ENCODE data around the gene TUB.

Gene TUB, protein sequence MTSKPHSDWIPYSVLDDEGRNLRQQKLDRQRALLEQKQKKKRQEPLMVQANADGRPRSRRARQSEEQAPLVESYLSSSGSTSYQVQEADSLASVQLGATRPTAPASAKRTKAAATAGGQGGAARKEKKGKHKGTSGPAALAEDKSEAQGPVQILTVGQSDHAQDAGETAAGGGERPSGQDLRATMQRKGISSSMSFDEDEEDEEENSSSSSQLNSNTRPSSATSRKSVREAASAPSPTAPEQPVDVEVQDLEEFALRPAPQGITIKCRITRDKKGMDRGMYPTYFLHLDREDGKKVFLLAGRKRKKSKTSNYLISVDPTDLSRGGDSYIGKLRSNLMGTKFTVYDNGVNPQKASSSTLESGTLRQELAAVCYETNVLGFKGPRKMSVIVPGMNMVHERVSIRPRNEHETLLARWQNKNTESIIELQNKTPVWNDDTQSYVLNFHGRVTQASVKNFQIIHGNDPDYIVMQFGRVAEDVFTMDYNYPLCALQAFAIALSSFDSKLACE

DNA sequence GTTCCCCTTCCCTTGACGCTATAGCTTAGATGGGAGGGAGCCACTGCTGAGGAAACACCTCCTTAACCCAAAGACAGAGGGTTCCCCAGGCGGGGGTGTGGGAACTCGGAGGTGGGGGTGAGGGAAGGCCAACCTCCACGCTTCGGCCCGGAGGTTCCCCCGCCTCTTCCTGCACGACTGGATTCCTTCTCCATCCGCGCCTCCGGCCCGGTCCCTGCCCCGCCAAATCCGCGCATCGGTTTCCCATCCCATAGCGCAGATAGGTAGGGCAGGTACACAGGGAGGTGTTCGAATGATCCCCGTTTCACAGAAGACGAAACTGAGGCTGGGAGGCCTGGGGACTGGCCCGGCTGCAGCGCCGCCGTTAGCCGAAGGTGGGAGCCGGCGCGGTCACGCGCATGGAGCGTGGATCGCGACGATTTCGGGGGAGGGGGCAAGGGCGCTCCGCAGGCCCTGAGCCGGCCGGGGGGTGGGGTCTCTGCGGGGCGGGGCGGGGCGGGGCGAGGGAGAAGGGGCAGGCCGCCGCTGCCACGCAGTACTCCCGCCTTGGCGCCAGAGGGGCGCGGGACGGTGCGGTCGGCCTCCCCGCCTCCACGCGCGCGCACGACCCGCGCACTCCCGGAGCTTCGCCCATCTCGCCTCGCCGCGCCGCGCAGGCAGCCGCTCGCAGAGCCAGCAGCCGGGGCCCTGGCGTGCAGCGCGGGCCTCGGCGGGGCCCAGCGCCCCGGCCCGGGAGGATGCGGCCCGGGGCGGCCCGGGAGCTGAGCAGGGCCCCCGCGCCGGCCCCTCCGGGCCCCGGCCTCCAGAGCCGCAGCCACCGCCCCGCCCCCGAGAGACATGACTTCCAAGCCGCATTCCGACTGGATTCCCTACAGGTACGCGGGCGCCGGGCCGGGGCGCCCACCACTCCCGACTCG lies at the start of gene TUB:
Gene TUB (plus strand): TSS at position 538 of the 917 bp plus-strand sequence. CDS start 300 bp downstream, at position 838.
- DNase-seq = no peak

DNA sequence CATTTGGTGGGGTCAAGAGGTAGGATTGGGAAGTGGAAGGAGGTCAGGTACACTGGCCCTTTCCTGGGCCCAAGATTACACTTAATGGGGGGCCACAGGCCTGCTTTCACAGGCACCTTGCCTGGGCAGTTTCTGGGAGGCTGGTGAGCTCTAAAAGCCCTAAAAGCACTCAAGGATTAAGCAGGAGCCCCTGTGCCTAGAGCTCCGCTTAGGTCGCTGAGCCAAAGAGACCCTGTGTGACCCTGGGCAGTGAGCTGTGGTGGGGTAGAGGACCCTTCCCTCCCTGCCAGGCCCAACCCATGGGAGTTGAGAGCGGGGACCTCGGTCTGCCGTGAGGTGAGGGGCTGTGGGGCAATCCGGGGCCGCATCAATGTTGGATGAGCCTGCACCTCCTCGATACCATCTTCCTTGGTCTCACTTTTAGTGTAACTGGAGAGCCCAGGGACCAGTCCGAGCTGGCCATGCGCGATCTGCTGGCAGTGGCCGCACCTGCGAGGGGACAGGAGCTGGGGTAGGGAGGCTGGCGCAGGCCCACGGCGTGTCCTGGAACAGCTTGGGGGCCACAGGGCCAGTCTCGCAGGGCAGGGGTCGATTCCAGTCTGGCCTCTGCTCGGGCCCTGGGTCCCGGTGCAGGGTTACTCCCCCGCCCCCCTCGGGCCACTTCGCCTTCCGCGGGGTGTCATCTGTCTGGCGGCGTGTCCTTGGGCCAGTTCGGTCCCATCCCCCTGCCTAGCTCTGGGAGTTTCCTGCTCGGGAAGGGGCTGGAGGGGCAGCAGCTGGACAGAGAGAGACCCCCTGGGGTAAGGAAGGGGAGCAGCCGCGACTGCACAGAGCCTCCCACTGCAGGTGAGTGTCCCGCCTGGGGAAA lies 49.5 kb upstream of the TUB start:
- no peak for DNase-seq

DNA sequence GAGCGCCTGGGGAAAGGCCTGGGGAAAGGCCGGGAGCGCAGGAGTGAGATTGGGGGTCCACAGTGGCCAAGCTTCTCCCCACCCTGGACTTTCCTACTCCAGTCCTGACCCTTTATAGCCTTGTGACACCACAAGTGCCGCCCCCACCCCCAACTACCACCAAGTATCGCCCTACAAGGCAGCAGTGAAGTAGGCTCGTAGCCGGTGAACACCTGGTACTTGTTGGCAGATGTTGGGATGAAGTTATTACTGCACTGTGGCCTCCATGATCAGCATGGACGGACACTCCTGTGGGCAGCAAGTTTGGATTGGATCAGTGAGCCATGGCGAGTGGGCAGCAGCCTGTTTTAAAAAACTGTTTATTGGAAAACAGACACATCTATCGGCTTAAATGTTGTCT lies 48.9 kb upstream of the TUB start:
- DNase-seq = no peak

DNA sequence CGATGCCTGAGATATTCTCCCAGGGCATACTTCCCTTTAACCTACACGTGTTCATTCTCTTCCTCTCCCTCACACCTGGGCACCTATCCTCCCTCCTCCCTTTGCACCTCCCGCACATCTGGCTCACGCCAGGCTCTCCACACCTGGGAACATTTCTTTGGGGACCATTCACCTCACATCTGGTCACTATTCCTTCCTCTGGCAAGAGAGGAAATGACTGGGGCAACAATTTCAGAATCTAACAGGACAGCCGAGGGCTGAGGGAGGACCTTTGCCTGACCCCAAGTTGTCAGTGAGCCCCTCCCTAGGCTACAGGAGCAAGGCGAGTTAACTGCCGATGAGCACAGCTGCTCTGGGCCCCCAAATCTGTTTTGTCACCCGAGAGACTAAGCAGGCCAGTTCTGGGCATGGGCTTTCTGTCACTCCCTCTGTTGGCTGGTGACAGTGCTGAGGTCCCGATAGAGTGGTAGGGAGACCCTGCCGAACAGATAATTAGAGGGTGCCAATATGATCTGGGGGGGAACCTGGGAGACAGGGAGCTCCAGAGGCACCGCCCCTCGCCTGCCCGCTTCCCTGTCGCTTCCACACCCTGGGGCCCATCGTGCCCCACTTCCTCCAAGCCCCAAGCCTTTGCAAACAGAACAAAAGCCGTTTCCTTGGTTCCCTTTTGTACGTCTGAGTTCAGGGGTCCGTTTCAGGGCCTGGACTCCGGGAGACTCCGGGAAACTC lies 48.3 kb upstream of the TUB start:
- DNase-seq = no peak

DNA sequence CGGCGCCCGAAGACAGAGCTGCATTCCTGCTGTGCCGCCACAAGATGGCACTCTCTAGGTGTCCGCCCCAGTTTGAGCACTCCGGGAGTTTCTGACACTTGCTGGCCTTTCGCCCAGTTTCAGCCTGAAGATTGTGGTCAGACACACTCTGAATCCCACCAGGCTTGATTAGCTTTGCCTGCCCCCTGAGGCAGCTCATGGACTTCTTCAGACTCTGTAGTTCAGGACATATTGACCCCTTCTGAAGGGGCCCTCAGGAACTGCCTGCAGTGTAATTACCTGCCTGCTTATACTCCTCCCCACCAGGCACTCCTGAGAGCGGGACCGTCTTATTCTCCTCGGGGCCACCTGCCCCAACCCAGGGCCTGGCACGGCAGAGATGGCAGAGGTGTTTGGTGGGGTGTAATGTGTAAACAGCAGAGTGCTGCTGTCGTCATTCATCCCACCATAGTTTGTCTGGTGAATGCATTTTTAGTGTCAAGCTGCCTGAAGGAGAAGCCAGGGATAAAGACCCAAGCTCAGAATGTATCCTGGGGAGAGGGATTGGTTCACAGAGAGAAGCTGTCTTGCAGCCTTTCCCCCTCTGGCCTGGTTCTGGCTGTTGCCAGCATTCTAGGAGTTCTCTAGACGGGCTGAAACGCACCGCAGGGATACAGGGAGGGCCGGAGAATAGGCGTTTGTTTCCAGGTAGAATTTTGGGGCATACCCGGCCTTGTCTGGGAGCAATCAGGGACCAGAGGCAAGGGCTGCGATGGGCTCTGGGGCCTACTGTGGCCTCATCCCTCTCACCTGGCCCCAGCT lies 47.5 kb upstream of the TUB start:
- peak; percentile 51 for DNase-seq

DNA sequence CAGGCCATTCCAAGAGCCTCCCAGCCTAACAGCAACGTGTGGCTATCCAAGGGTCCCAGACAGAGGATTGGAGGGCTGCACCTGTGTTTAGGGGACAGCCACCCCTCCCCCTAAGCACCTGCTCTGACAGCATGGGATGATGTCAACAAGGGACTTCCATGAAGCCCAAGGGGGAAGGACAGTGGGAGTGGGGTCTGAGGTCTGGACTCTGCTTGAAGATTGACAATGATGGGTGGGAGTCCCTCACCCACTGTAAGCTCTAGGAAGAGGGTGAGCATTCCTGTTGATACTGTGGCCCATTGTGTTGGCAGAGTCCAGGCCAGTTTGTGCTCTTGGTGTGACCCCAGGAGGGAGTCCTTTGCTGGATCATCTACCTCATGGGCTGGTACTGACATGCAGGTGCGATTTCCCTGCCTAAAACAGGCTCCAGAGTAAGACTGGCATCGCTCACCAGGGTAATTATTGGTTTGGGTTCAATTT lies 46.9 kb upstream of the TUB start:
- no peak for DNase-seq

DNA sequence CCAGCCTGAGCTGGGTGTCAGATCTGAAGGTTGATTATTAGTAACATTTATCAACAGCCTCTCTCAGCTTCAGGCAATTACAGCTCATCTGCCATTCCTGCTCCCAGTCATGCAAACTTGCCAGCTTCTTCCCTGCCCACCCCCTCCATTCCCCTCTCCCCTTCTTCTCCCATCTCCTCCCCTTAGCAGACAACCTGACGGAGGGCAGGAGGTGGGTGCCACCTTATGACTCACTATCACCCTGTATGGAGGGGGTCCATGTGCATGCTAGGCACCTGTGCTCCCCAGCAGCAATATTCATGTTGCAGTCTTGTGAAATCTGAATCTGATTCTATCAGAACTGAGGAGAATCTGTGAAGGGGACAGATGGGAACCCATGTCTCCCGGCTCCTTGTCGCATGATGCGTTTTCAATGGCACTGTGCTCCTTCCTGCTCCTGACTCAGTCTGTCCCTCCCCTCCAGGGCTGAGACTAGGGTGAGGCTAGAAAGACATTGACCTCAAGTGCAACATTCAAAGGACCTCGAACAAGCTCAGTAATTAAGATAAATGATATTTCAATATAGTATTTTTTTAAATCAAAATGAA lies 46.3 kb upstream of the TUB start:
- no peak for DNase-seq

DNA sequence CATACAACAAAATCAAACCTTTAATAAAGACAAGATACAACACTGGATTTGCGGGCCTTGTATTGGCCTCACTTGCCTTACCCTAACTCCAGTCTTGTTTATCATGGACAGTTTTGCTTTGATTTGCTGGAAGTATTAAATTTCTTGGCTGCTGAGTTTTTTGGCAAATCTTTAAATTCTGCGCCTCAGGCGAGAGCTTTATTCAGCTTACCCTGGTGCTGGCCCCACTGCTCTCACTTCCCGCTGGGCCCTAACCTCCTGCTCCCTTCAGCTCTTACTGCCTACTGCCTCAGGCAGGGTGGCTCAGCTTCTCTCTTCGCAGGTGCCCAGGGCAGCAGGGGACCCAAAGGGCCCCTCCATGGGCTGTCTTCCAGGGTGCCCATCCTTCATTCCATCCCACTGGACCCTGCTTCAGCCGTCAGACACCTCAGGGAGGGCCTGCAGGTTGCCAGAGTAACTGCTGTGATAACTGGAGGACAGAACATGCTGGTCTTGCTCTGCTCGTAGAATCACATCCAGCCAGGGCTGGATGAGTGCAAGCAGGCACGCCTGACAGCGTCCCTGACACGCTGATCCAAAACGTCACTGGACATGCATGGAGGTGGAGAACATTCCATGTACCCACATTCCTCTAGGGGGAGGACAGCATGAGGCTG lies 45.7 kb upstream of the TUB start:
- DNase-seq = no peak

DNA sequence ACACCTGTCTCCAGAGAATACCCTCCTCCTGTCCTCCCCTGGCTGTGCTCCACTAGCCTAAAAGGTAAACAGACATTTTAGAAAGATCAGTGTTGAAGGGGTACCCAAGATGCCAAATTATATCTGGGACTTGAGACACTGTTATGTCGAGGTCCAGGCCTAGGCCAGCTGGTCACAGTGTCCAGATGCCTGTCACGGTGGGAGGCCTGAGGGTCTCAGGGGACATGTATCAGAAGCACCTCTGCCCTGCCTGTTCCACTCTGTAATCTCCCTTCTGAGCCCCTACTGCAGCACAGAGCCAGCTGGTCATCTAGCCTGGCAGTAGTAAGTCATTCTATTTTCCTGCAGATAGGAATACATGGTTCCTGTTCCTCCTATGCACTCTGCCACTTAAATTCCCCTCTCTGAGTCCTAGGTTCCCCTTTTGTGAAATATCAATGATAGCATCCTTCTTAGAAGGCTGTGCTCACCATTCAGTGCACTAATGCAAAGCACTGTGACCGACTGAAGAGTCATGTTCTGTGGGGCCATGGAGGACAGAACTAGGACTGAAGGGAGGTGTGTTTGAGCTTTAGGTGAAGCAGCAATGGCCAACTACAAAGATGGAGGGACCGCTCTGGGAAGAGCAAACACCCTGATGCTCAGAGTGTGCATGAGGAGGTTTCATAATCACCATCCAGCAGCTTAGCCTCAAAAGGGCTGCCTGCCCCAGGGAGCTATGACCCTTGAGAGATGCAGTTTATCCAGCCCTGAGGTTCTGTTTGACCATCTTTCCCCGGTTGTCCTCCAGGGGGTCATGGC lies 44.8 kb upstream of the TUB start:
- no peak for DNase-seq

DNA sequence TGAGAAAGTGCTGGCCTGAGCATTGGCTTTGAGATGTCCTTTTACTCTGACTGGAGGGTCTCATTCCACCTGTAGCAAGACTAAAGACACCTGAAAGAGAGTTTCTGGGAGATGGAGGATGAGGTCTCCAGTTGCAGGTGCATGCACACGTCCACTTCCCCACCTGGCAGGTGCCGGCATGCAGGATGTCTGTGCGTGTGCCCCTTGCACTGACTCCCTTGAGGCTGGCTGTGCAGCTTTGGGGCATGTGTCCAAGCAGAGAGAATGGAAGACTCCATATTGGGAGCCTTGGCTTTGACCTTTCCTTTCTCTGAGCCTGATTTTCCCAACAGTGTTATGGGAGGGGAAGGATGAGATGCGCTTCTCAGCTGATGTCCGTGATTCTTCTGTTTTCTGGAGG lies 44.0 kb upstream of the TUB start:
- DNase-seq = no peak

DNA sequence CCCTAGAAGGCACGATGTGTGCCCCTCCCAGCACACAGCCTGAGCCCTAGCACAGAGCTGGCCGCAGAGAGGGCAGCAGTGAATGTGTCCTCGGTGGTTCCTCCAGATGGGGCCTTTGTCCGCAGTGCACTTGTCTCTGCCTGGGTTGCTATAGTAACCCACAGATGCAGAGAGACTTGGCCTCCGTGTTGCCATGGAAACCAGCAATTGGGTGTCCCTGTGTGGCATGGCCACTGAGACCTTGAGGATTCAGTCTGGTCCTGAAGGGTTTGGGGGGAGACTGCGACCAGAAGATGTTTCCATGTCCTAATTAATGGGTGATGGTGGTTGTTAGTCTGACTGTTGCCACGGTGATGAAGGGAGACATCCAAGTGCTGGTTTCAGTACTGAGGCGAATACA lies 42.6 kb upstream of the TUB start:
- no peak for DNase-seq

DNA sequence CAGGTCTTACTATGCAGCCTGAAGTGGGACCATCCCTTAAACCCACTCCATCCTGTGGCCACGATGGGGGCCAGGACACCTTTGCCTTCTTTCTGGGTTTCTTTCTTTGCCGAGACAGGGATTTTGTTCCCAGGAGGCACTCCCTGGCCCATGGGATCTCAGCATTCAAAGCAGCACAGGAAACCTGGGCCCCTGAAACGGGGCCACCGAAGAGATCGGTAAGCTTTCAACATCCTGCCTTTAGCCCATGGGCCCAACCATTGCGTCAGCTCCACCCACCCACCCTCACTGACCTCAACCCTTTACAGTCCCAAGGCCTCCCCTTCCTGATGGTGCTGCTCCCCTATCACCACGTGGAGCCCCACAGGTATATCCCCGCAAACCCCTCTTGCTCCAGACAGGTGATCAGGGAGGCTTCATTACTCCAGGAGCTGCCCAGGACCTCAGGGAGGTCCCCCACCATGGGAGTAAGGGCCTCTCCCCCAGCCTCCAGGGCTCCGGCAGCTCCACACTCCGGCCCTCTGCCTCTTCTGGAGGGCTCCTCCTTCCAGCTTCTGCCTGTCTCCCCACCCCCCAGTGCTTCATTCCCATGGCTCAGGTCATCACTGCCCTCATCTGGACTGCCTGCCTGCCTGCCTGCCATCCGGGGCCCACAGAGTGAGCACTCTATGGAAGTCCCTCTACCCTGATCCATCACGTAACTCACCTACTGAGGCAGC lies 42.0 kb upstream of the TUB start:
- no peak for DNase-seq

DNA sequence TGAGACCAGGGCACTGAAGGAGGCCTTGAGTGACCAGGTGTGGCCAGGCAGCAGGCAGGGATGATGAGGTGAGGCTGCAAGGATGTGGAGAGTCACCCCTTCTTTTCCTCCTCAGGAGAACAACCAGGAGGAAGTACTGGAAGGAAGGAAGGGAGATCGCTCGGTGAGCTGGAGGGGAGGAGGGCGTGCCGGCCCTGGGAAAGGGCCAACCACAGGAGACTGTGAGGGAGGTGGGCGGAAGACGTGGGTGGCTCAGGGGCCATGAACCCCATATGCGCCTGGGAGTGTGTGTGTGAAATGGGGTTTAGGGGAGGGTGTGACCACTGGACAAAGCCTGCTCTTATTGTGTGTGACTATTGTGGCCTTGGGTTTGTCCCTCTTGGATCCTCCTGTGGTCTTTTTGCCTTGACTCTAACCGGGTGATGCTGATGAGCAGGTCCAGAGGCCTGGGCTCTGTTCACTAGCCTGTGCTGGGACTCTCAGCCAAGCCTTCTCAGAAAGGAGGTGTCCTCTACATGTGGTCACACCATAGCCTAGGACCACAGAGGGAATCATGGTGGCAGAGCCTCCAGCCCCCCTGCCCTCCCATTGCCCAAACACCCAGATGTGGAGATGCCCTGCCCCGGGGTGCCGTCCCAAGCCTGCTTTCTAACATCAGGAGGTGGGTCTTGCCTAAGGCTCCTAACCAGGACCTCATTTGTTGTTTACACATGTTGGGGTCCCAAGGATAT lies 41.3 kb upstream of the TUB start:
- no peak for DNase-seq

DNA sequence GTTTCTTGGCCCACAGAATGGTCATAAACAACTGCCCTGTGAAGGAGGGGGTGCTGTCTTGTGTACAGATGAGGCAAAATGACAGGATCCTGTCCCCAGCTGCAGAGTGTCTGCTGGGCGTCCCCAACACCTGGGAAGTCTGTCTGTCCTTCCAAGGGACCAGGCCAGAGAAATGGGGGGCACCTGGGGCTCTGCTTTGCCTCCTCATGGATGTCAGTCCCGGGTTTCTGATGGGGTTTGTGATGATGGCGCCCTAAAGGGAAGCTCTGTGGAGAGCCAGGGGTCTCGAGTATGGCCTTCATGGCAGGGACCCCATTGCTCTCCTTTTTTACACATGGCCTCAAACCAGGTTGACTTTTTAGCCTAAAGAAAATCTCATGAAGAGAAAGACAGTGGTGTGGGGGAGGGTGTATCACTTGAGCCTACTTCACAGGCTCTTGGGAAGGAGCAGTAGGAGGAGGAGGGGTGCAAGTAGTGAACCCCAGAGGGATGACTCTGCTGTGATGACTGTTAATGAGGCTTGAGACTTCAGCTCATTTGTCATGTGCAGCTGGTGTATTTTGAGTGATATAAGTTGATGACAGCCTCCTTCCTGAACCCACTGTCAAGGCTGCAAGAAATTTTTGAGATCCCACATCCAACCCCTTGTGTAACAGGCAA lies 40.6 kb upstream of the TUB start:
- no peak for DNase-seq

DNA sequence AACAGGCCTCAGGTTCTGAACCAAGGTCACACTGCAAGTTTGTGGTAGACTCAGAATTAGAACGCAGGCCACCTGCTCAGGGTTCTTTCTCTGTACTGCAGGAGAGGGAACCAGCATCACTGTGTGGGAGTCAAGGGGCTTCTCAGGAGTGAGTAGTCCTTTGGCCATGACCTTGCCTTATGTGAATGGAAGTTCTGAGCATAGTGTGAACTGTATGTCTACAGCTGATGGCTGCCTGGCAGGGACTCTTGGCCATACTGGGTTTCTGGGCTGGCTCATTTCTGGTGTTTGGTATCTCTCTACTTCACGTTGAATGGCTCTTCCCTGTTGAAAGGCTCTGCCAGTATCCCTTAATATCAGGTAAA lies 40.1 kb upstream of the TUB start:
- no peak for DNase-seq

DNA sequence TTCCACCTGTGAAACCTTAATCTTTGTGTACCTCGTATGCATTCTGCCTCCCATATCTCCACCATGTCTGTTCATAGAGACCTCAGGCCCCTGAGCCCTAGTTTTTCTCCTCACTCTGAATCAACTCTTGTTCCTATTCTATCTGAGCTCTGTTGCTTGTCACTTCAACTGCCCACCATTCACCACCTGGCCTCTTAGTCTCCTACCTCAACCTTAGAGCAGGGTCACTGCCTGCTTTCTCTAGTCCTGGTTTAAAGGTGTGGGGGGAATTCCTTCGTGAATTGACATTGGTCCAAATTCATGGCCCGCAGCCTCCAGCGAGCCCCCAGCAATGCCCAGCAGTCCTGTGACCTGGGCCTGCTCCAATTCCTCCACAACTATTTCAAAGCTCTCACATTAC lies 39.4 kb upstream of the TUB start:
- no peak for DNase-seq

DNA sequence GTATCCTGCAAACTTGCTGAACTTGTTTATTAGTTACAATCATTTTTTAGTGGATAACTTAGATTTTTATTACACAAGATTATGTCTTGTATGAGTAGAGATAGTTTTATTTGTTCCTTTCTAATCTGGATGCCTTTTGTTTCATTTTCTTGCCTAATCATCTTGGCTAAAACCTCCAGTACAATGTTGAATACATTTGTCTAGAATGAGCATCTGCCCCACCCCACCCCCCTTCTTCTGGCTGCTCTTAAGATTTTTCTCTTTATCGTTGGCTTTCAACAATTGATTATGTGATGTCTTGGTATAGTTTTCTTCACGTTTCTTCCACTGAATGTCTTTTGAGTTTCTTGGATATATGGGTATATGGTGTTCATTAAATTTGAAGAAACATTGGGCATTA lies 37.3 kb upstream of the TUB start:
- no peak for DNase-seq

Measured in CD4-positive, alpha-beta T cell treated with Interleukin-6 for 4 hours (primary cell).